ENCODE data around the gene GTF3C6. TPM values are rescaled to one million over a fixed set of nuclear protein-coding genes. Genes with fewer than 3 reads are reported as not detected.

GTF3C6 gene
- total RNA-seq, 1 donor from 2014 or later = 94.2 TPM

DNA sequence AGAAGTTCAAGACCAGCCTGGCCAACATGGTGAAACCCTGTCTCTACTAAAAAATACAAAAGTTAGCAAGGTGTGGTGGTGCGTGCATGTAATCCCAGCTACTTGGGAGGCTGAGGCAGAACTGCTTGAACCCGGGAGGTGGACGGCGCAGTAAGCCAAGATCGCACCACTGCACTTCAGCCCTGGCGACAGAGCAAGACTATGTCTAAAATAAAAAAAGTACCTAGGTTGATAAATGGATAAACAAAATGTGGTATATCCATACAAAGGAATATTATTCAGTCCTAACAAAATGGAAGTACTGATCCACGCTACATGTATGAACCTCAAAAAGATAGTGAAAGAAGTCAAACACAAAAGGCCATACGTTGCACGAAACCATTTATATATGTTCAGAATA is 22.1 kb downstream of the GTF3C6 start:
- no peak for DNase-seq (ENCODE audit: low spot score, unreplicated experiment)
- H3K4me1 Mint-ChIP-seq (ENCODE audit: low read depth) = peaks cover 15% of the 10 kb centered on the region
- H3K27ac Mint-ChIP-seq = peak overlapping the region; percentile 99
- peaks cover 16% of the 10 kb centered on the region for H3K9me3 Mint-ChIP-seq (ENCODE audit: low read depth)
- no peaks in the 10 kb centered on the region for H3K27me3 Mint-ChIP-seq
- peaks cover 24% of the 10 kb centered on the region for H3K36me3 Mint-ChIP-seq (ENCODE audit: insufficient read depth)
- H3K4me3 Mint-ChIP-seq (ENCODE audit: low read depth) = peak overlapping the region; percentile 98
- TF ChIP-seq CTCF (IDR thresholded peaks at IDR 0.05; ENCODE audit: unreplicated experiment) = no peak

DNA sequence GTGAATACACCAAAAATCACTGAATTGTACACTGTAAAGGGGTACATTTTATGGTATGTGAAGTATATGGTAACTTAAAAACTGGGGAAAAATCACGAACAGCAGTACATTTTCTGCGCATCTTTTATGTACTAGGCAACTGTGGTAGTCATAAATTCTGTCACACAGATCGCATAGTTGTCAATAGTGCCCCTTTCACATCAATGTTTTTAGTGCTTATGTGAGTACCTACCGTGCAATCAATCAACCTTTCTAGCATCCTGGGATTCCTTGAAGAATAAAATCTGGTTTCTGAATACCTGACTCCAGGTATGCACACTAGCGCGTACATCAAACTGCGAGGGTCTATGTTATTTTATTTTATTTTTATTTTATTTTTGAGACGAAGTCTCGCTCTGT is 22.7 kb downstream of the GTF3C6 start:
- no peak for DNase-seq (ENCODE audit: low spot score, unreplicated experiment)
- Mint-ChIP-seq H3K36me3 (ENCODE audit: insufficient read depth) (peaks cover 28% of the 10 kb centered on the region), H3K9me3 (ENCODE audit: low read depth) (peaks cover 16% of the 10 kb centered on the region), H3K4me1 (ENCODE audit: low read depth) (peaks cover 15% of the 10 kb centered on the region), H3K4me3 (ENCODE audit: low read depth) (peak overlapping the region; percentile 98), H3K27me3 (no peaks in the 10 kb centered on the region), H3K27ac (peak overlapping the region; percentile 99)
- no peak for TF ChIP-seq CTCF (IDR thresholded peaks at IDR 0.05; ENCODE audit: unreplicated experiment)

DNA sequence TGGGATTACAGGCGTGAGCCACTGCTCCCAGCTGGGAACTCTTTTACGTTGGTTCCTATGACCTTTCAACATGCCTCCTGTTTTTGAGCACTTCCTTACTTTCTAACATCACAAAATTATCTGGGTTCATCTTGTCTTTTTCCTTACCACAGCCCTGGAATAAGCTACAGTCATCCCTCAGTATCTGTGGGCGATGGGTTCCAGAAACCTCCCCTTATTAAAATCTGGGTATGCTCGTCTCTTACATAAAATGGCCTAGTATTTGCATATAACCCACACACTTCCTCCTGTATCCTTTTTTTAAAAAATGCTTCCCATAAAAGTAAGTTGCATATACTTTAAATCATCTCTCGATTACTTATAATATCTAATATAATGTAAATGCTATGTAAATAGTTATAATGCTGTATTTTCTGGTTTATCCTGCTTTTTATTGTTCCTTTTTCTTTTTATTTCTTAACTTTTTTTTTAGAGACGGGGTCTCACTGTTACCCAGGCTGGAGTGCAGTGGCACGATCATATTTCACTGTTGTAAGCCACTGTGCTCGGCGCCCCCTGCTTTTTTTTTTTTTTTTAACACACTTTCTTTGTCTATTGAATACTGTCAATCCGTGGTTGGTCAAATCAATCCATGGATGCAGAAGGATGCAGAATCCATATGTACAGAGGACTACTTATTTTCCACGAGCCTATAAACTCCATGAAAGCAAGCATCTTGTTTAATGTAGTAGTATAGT is 32.5 kb downstream of the GTF3C6 start:
- no peak for DNase-seq (ENCODE audit: low spot score, unreplicated experiment)
- no peak overlapping the region for H3K4me3 Mint-ChIP-seq (ENCODE audit: low read depth)
- no peaks in the 10 kb centered on the region for H3K4me1 Mint-ChIP-seq (ENCODE audit: low read depth)
- TF ChIP-seq CTCF (IDR thresholded peaks at IDR 0.05; ENCODE audit: unreplicated experiment) = no peak
- no peaks in the 10 kb centered on the region for H3K9me3 Mint-ChIP-seq (ENCODE audit: low read depth)
- peaks cover 19% of the 10 kb centered on the region for H3K36me3 Mint-ChIP-seq (ENCODE audit: insufficient read depth)
- no peaks in the 10 kb centered on the region for H3K27me3 Mint-ChIP-seq
- H3K27ac Mint-ChIP-seq = peak overlapping the region; percentile 38

DNA sequence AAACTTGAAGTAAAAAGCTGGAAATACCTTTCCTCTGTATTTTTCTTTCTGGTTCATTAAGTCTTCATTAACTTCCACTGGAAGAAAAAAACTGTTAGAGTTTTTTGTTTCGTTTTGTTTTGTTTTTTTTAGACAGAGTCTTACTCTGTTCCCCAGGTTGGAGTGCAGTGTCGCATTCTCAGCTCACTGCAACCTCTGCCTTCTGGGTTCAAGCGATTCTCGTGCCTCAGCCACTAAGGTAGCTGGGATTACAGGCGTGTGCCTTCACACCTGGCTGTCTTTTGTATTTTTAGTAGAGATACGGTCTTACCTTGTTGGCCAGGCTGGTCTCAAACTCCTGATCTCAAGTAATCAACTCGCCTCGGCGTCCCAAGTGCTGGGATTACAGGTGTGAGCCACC is 38.2 kb downstream of the GTF3C6 start:
- no peak overlapping the region for H3K4me3 Mint-ChIP-seq (ENCODE audit: low read depth)
- H3K27ac Mint-ChIP-seq = no peak overlapping the region
- H3K36me3 Mint-ChIP-seq (ENCODE audit: insufficient read depth) = peaks cover 13% of the 10 kb centered on the region
- no peak for DNase-seq (ENCODE audit: low spot score, unreplicated experiment)
- TF ChIP-seq CTCF (IDR thresholded peaks at IDR 0.05; ENCODE audit: unreplicated experiment) = no peak
- no peaks in the 10 kb centered on the region for H3K27me3 Mint-ChIP-seq
- H3K4me1 Mint-ChIP-seq (ENCODE audit: low read depth) = no peaks in the 10 kb centered on the region
- H3K9me3 Mint-ChIP-seq (ENCODE audit: low read depth) = no peaks in the 10 kb centered on the region

- Mint-ChIP-seq H3K4me1 (ENCODE audit: low read depth) (no peaks in the 10 kb centered on the region), H3K27me3 (no peaks in the 10 kb centered on the region), H3K4me3 (ENCODE audit: low read depth) (no peak overlapping the region), H3K9me3 (ENCODE audit: low read depth) (no peaks in the 10 kb centered on the region), H3K27ac (no peak overlapping the region), H3K36me3 (ENCODE audit: insufficient read depth) (peaks cover 16% of the 10 kb centered on the region)
- peak; percentile 63 for TF ChIP-seq CTCF (IDR thresholded peaks at IDR 0.05; ENCODE audit: unreplicated experiment)
- DNase-seq (ENCODE audit: low spot score, unreplicated experiment) = no peak
Measured at GRCh38 chr6:110999634-111000270, 41.2 kb downstream of the GTF3C6 start.

All from progenitor cell of endocrine pancreas (in vitro differentiated cells).